ENCODE results near the gene LASP1.

The LASP1 gene

GRCh38 chr17:38886643-38887010 is 16.8 kb downstream of the LASP1 start:
- no peak overlapping the region for H3K4me3 ChIP-seq (ENCODE audit: low read depth, low read length)
- ChIA-PET POLR2A (interaction anchor here (0.7 to 3.0 kb wide), 4 partner anchors 12 to 185 kb away, joined by 3 to 13 read pairs (median 5); partner anchors contain the start of gene LASP1), CTCF (no interaction called here)
- no peak for TF ChIP-seq CTCF (IDR thresholded peaks at IDR 0.05; ENCODE audit: insufficient read depth, low read length, missing control alignments)
- no peak for DNase-seq (ENCODE audit: low read depth, low spot score)

- TF ChIP-seq CTCF (IDR thresholded peaks at IDR 0.05; ENCODE audit: insufficient read depth, low read length, missing control alignments) = no peak
- CTCF ChIA-PET = interaction anchor here (1.0 to 1.3 kb wide), 2 partner anchors 8 to 12 kb away, joined by 3 to 4 read pairs; no protein-coding TSS in a partner anchor
- POLR2A ChIA-PET = interaction anchor here (1.0 kb wide), 1 partner anchor 12 kb away, joined by 3 read pairs; no protein-coding TSS in a partner anchor
- H3K4me3 ChIP-seq (ENCODE audit: low read depth, low read length) = no peak overlapping the region
- DNase-seq (ENCODE audit: low read depth, low spot score) = no peak
These were observed 19.0 kb downstream of the LASP1 start for GRCh38 chr17:38888842-38889241.

- no peak for DNase-seq (ENCODE audit: low read depth, low spot score)
- CTCF ChIA-PET = interaction anchor here (1.0 to 1.3 kb wide), 2 partner anchors 9 to 11 kb away, joined by 3 to 4 read pairs; no protein-coding TSS in a partner anchor
- H3K4me3 ChIP-seq (ENCODE audit: low read depth, low read length) = no peak overlapping the region
- POLR2A ChIA-PET = interaction anchor here (1.0 kb wide), 1 partner anchor 13 kb away, joined by 3 read pairs; no protein-coding TSS in a partner anchor
- no peak for TF ChIP-seq CTCF (IDR thresholded peaks at IDR 0.05; ENCODE audit: insufficient read depth, low read length, missing control alignments)
These were observed 20.0 kb downstream of the LASP1 start for GRCh38 chr17:38889745-38890409.

GRCh38 chr17:38890410-38890746 is 20.5 kb downstream of the LASP1 start:
- ChIA-PET CTCF (no interaction called here), POLR2A (no interaction called here)
- no peak for TF ChIP-seq CTCF (IDR thresholded peaks at IDR 0.05; ENCODE audit: insufficient read depth, low read length, missing control alignments)
- DNase-seq (ENCODE audit: low read depth, low spot score) = no peak
- H3K4me3 ChIP-seq (ENCODE audit: low read depth, low read length) = no peak overlapping the region

GRCh38 chr17:38891441-38891840 is 21.6 kb downstream of the LASP1 start:
- CTCF ChIA-PET = no interaction called here
- no peak for TF ChIP-seq CTCF (IDR thresholded peaks at IDR 0.05; ENCODE audit: insufficient read depth, low read length, missing control alignments)
- POLR2A ChIA-PET = interaction anchor here (1.4 kb wide), 1 partner anchor 10 kb away, joined by 3 read pairs; no protein-coding TSS in a partner anchor
- H3K4me3 ChIP-seq (ENCODE audit: low read depth, low read length) = no peak overlapping the region
- no peak for DNase-seq (ENCODE audit: low read depth, low spot score)

- H3K4me3 ChIP-seq (ENCODE audit: low read depth, low read length) = no peak overlapping the region
- no peak for TF ChIP-seq CTCF (IDR thresholded peaks at IDR 0.05; ENCODE audit: insufficient read depth, low read length, missing control alignments)
- ChIA-PET POLR2A (interaction anchor here (1.2 to 1.4 kb wide), 2 partner anchors 9 to 11 kb away, joined by 3 read pairs; no protein-coding TSS in a partner anchor), CTCF (no interaction called here)
- no peak for DNase-seq (ENCODE audit: low read depth, low spot score)
These were observed 22.2 kb downstream of the LASP1 start for GRCh38 chr17:38892083-38892482.
